HG03139 (cell line): ENCODE measurements around the gene TRMU.

Experiments used
- ATAC-seq: cut with Tn5 transposase; IDR thresholded peaks from one replicate; pipeline ENCODE4 v1.9.1; 2021; ENCODE audit not compliant: unreplicated experiment

Gene TRMU

GRCh38 chr22:46355369-46355995 is 20.0 kb downstream of the TRMU start:
- ATAC-seq, result no peak

GRCh38 chr22:46355996-46356471 is 20.5 kb downstream of the TRMU start:
- ATAC-seq, result no peak

- no peak for ATAC-seq
Observed at GRCh38 chr22:46356496-46357480, 21.3 kb downstream of the TRMU start.

- ATAC-seq, result no peak
Observed at GRCh38 chr22:46357711-46358520, 22.4 kb downstream of the TRMU start.

GRCh38 chr22:46358766-46359165 is 23.3 kb downstream of the TRMU start:
- ATAC-seq, result no peak

GRCh38 chr22:46359362-46359761 is 23.8 kb downstream of the TRMU start:
- ATAC-seq, result no peak

GRCh38 chr22:46360097-46360496 is 24.6 kb downstream of the TRMU start:
- ATAC-seq, result no peak

- ATAC-seq, result no peak
Observed at GRCh38 chr22:46360891-46361290, 25.4 kb downstream of the TRMU start.

- ATAC-seq, result no peak
Observed at GRCh38 chr22:46361826-46362202, 26.3 kb downstream of the TRMU start.

GRCh38 chr22:46362203-46362933 is 26.9 kb downstream of the TRMU start:
- ATAC-seq, result no peak

GRCh38 chr22:46362934-46363515 is 27.5 kb downstream of the TRMU start:
- no peak for ATAC-seq

GRCh38 chr22:46363611-46364321 is 28.3 kb downstream of the TRMU start:
- ATAC-seq, result no peak

- ATAC-seq, result no peak
Observed at GRCh38 chr22:46364341-46365165, 29.0 kb downstream of the TRMU start.

- no peak for ATAC-seq
Observed at GRCh38 chr22:46365166-46365624, 29.7 kb downstream of the TRMU start.

- ATAC-seq, result no peak
Observed at GRCh38 chr22:46366327-46366731, 30.8 kb downstream of the TRMU start.

GRCh38 chr22:46366801-46367706 is 31.5 kb downstream of the TRMU start:
- ATAC-seq, result no peak

GRCh38 chr22:46367707-46368191 is 32.2 kb downstream of the TRMU start:
- no peak for ATAC-seq
